Psoas muscle (tissue), 8 donors: ENCODE measurements around the gene TUBG2. TPM values are rescaled to one million over a fixed set of nuclear protein-coding genes. Genes with fewer than 3 reads are reported as not detected.
"Not testable (repeated sequence)": the region's sequence is repeated elsewhere in the genome, so short reads cannot be mapped to it uniquely, and the experiment has no call there.

Source experiments
- ATAC-seq, 4 donors: fragments of 200-7000 bp; cut with Tn5 transposase; one replicate each; pipeline ENCODE4 v1.9.1; 2020; ENCODE audit warnings: moderate library complexity in 3 of 4, mild to moderate bottlenecking in 2 of 4
- DNase-seq, 2 donors: peaks; one replicate each; pipeline ENCODE4 v3.0.0-alpha.2; 2020
- H3K27ac ChIP-seq: fragments of 200-600 bp; one replicate; pipeline ENCODE4 v1.8.0; 2022
- H3K27me3 ChIP-seq, 3 donors: fragments of 200-600 bp in 1 of 3; one replicate each; pipeline versions ENCODE4 v1.6.1 to v1.8.0; 2013 to 2022; ENCODE audit warnings: low read length in 2 of 3, mild to moderate bottlenecking in 2 of 3, moderate library complexity in 1 of 3; ENCODE audit not compliant: insufficient read depth in 3 of 3
- H3K36me3 ChIP-seq, 2 donors: fragments of 200-600 bp in 1 of 2; one replicate each; pipeline versions ENCODE4 v1.6.1 to v1.8.0; 2013 to 2022; ENCODE audit warnings: low read depth in 1 of 2, mild to moderate bottlenecking in 1 of 2, moderate library complexity in 1 of 2; ENCODE audit not compliant: insufficient read depth in 1 of 2
- H3K4me1 ChIP-seq: fragments of 200-600 bp; one replicate; pipeline ENCODE4 v1.8.0; 2022
- H3K4me3 ChIP-seq: fragments of 200-600 bp; one replicate; pipeline ENCODE4 v1.8.0; 2022; ENCODE audit warnings: mild to moderate bottlenecking
- H3K9me3 ChIP-seq: fragments of 200-600 bp; one replicate; pipeline ENCODE4 v1.8.0; 2022
- CTCF ChIP-seq: fragments of 200-600 bp; IDR thresholded peaks from one replicate; pipeline ENCODE4 v1.8.0; 2022; ENCODE audit warnings: antibody characterized with exemption
- WGBS, 3 donors: extraction: QIAGEN DNeasy Blood & Tissue Kit; methylation state at CpG; one replicate each; pipeline versions ENCODE4 v1.1.6 to v1.1.7; 2013; 5-methylcytosine and 5-hydroxymethylcytosine counted together
- intact Hi-C, 2 donors: fragments of 100-400 bp; cut with DNase I; formaldehyde crosslinking; loops; one replicate each; pipeline versions ENCODE4 v1.11.0 to v1.14.2; 2022
- polyA plus RNA-seq, 3 donors: library from polyadenylated mRNA; stranded (reverse); fragments of 200-250 nt; gene quantifications; one replicate each; pipeline ENCODE4 v1.2.3, GENCODE V29; 2013
- total RNA-seq, 4 donors: library from RNA; stranded (reverse); fragmentation: NEBNext Ultra II Directional in 2 of 4; extraction: Animal tissue kit (Norgen Biotek cat#: 25700) in 2 of 4; gene quantifications; one replicate each; pipeline versions ENCODE4 v1.2.1 to v1.2.4, GENCODE V29; 2021 to 2023
- donor health status: healthy with polysubstance abuse.
- donor health status: DM: no; HTN: no; CAD: no; lungs with moderate emphysema.
- donor health status: Bipolar disorder and iron deficiency.
- donor health status: healthy.
- donor health status: DM: yes; HTN: yes; CAD: no.
- donor health status: DM: no; HTN: no; CAD: no.
- donor health status: DM: no; HTN: no; CAD: no.
- donor health status: DM: yes; HTN: yes; CAD: no.

TUBG2 gene
- total and polyA plus RNA-seq, 7 donors: 2.7 to 11.9 (median 4.9) TPM

- H3K27ac ChIP-seq: peak overlapping the region; percentile 73
- TF ChIP-seq CTCF: no peak
- WGBS, 3 donors: 26 to 27% (median 26%) methylated on average over 41 of the region's 42 CpGs
- intact Hi-C loops: no loop called here
- no peaks in the 10 kb centered on the region for H3K36me3 ChIP-seq
- H3K4me3 ChIP-seq: peak overlapping the region; percentile 61
- H3K9me3 ChIP-seq: no peaks in the 10 kb centered on the region
- DNase-seq (peak; percentile 68 to 85), ATAC-seq (peak; percentile 52 to 84 (median 66))
- H3K27me3 ChIP-seq: no peaks in the 10 kb centered on the region
- peaks cover 3% of the 10 kb centered on the region for H3K4me1 ChIP-seq
These were observed 5.6 kb upstream of the TUBG2 start for GRCh38 chr17:42653179-42654124.

- intact Hi-C loops: no loop called here
- Histone ChIP-seq H3K36me3 (no peaks in the 10 kb centered on the region), H3K4me3 (no peak overlapping the region), H3K27ac (no peak overlapping the region), H3K4me1 (peaks cover 7% of the 10 kb centered on the region), H3K9me3 (no peaks in the 10 kb centered on the region), H3K27me3 (no peaks in the 10 kb centered on the region)
- WGBS, 3 donors: 54 to 74% (median 73%) methylated on average over 2 of the region's 2 CpGs
- no peak for TF ChIP-seq CTCF
- DNase-seq (no peak), ATAC-seq (no peak)
These were observed 3.6 kb upstream of the TUBG2 start for GRCh38 chr17:42655528-42655927.

GRCh38 chr17:42657824-42658588, 1.1 kb upstream of the TUBG2 start:
- intact Hi-C loops: no loop called here
- Histone ChIP-seq H3K27me3 (no peaks in the 10 kb centered on the region), H3K4me3 (no peak overlapping the region), H3K36me3 (peaks cover 0 to 18% of the 10 kb centered on the region in 2 donors), H3K27ac (no peak overlapping the region), H3K9me3 (no peaks in the 10 kb centered on the region), H3K4me1 (peaks cover 7% of the 10 kb centered on the region)
- TF ChIP-seq CTCF: no peak
- DNase-seq (no peak), ATAC-seq (no peak)
- WGBS, 3 donors: 86 to 94% (median 92%) methylated on average over 9 of the region's 9 CpGs

GRCh38 chr17:42659932-42660274, 819 bp downstream of the TUBG2 start:
- H3K27ac ChIP-seq, H3K4me1 ChIP-seq, H3K9me3 ChIP-seq, H3K27me3 ChIP-seq, DNase-seq, intact Hi-C loops: not testable (repeated sequence)
- ATAC-seq: peak; percentile 22 to 38 (median 28)
- Histone ChIP-seq H3K36me3 (peaks cover 0 to 37% of the 10 kb centered on the region in 2 donors), H3K4me3 (peak overlapping the region; percentile 86)
- 60 to 100% (median 95%) methylated on average over 1 of the region's 14 CpGs for WGBS, 3 donors

- DNase-seq: no peak
- no peak for TF ChIP-seq CTCF
- no peak for ATAC-seq
- intact Hi-C loops: no loop called here
- H3K27ac ChIP-seq: peak overlapping the region; percentile 13
- H3K36me3 ChIP-seq: peaks cover 0 to 39% of the 10 kb centered on the region in 2 donors
- no peaks in the 10 kb centered on the region for H3K27me3 ChIP-seq
- no peak overlapping the region for H3K4me3 ChIP-seq
- 64 to 74% (median 67%) methylated on average over 7 of the region's 7 CpGs for WGBS, 3 donors
- no peaks in the 10 kb centered on the region for H3K9me3 ChIP-seq
- peaks cover 4% of the 10 kb centered on the region for H3K4me1 ChIP-seq
These were observed 1.7 kb downstream of the TUBG2 start for GRCh38 chr17:42660692-42661345.
